ES-I3 (cell line): ENCODE measurements around the gene ERI3.

Source experiments
- H3K36me3 ChIP-seq: 2 replicates; pipeline ENCODE4 v1.6.1; 2013; ENCODE audit warnings: mild to moderate bottlenecking, low read length, control low read depth, moderate library complexity; ENCODE audit not compliant: insufficient read depth
- H3K4me1 ChIP-seq: 2 replicates; pipeline ENCODE4 v1.6.1; 2013; ENCODE audit warnings: mild to moderate bottlenecking, control low read depth, low read length; ENCODE audit not compliant: insufficient read depth
- H3K9ac ChIP-seq: 2 replicates; pipeline ENCODE4 v1.6.1; 2013; ENCODE audit warnings: low read depth, mild to moderate bottlenecking, low read length, moderate library complexity
- H3K9me3 ChIP-seq: 2 replicates; pipeline ENCODE4 v1.6.1; 2013; ENCODE audit warnings: mild to moderate bottlenecking, low read length, moderate library complexity; ENCODE audit not compliant: control insufficient read depth, insufficient read depth

The ERI3 gene

GRCh38 chr1:44261171-44261817 lies 93.8 kb downstream of the ERI3 start:
- H3K36me3 ChIP-seq, result no peaks in the 10 kb centered on the region; the same call in 1 of the 2 replicates
- no peak overlapping the region for H3K9ac ChIP-seq
- no peaks in the 10 kb centered on the region for H3K9me3 ChIP-seq
- peaks cover 23% of the 10 kb centered on the region for H3K4me1 ChIP-seq

DNA sequence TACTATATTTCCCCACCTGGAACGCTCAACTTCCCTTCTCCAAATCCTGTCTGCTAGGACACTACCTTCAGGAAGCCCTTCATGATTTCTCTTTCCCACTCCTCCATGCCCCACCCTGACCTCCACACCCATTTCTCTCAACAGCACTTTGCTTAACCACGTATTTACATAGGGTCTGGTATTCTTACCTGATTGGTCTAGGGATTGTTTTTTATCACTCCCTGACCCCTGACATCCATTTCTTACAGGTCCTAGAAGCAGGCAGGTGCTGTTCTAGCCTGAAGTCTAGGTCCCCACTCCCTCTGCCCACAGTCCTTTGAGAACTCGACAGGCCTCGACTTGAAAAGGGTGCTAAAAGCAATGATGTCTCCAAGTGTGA lies 94.3 kb downstream of the ERI3 start:
- Histone ChIP-seq H3K9me3 (no peaks in the 10 kb centered on the region), H3K9ac (no peak overlapping the region), H3K4me1 (peaks cover 23% of the 10 kb centered on the region), H3K36me3 (no peaks in the 10 kb centered on the region; the same call in 1 of the 2 replicates)

GRCh38 chr1:44259090-44259489 lies 96.0 kb downstream of the ERI3 start:
- Histone ChIP-seq H3K36me3 (no peaks in the 10 kb centered on the region; the same call in 1 of the 2 replicates), H3K4me1 (peaks cover 23% of the 10 kb centered on the region), H3K9me3 (no peaks in the 10 kb centered on the region), H3K9ac (no peak overlapping the region)

- H3K36me3 ChIP-seq, result no peaks in the 10 kb centered on the region; the same call in 1 of the 2 replicates
- no peaks in the 10 kb centered on the region for H3K9me3 ChIP-seq
- no peak overlapping the region for H3K9ac ChIP-seq
Measured at GRCh38 chr1:44256762-44257554, 98.1 kb downstream of the ERI3 start.

DNA sequence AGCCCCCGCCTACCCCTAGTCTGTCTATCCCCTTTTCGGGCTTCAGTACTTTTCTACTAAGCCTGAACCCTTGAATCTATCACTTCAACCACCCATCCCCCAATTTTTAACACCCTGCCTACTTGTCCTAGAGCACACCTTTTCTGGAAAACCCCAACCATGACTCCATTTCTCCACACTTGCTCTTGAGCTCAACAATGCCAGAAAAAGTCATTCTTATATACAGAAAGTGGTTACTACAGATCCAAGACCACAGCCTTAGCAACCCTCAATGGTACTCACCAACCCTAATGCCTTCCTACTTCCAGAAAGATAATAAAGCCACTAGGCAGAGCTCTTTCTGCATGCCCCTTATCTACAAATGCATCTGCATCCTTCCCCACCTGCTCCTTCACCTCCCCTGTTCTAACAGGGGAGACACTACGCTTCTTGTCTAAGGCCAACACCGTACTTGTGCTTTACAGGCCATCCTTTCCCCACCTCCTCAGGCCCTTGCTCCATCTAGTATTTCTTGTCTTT lies 100.6 kb downstream of the ERI3 start:
- no peaks in the 10 kb centered on the region for H3K9me3 ChIP-seq
- H3K36me3 ChIP-seq, result no peaks in the 10 kb centered on the region
- no peaks in the 10 kb centered on the region for H3K4me1 ChIP-seq
- no peak overlapping the region for H3K9ac ChIP-seq

More at GRCh38 chr1:44256762-44257554, 98.1 kb downstream of the ERI3 start:
- peaks cover 16% of the 10 kb centered on the region for H3K4me1 ChIP-seq

DNA sequence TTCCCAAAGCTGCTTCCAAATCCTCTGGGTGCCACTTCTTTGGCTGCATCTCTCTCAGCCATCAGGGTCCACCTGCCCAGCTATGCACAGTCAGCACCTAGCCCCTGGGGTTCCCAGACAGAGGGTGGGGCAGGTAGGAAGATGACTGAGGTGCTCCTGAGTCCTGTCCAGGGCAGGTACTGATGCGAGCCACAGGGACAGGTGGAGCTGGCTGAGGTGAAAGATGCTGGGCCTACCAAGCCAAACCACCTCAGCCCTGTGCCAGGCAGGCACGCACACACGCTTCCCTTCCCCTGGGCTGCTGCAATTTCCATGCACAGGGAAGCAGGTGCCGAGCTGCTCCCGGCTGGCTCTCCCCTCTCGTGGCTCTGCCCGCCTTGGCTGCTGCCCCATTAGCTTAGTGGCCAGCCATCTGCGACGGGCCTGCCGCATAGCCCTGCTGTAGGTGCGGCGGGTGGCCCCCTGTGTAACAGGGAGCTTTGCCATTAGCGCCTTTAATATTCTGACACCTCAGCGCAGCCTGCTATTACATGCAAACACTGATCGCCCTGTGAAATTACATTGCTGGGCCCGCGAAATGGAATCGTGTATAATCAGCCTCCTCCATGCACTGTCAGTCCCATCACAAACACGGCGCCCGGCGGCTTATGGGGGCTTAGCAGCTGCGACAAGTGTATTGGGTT lies 102.9 kb downstream of the ERI3 start:
- Histone ChIP-seq H3K4me1 (no peaks in the 10 kb centered on the region), H3K9me3 (no peaks in the 10 kb centered on the region), H3K36me3 (no peaks in the 10 kb centered on the region), H3K9ac (no peak overlapping the region)

GRCh38 chr1:44251486-44251885 lies 103.6 kb downstream of the ERI3 start:
- Histone ChIP-seq H3K9me3 (no peaks in the 10 kb centered on the region), H3K36me3 (no peaks in the 10 kb centered on the region), H3K4me1 (no peaks in the 10 kb centered on the region), H3K9ac (no peak overlapping the region)

GRCh38 chr1:44250068-44250781 lies 104.8 kb downstream of the ERI3 start:
- Histone ChIP-seq H3K4me1 (no peaks in the 10 kb centered on the region), H3K9ac (no peak overlapping the region), H3K36me3 (no peaks in the 10 kb centered on the region), H3K9me3 (no peaks in the 10 kb centered on the region)

GRCh38 chr1:44249543-44249942 lies 105.5 kb downstream of the ERI3 start:
- Histone ChIP-seq H3K9ac (no peak overlapping the region), H3K4me1 (no peaks in the 10 kb centered on the region), H3K9me3 (no peaks in the 10 kb centered on the region), H3K36me3 (no peaks in the 10 kb centered on the region)

DNA sequence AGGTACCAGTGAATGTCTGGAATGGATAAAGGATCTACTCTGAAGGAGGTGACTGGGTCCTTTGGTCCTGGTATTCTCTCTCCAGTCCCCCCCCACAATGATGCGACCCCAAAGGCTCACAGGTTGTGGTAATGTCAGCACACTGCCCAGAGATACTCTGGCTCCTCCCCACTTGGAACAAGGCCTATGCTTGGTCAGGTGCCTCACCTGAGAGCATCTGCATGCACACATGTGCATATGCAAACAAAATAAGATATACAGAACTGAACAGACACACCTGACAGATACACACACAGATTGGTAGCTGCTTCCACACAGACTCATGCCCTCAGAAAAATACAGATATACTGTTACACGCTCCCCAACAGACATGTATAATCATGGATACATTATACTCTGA lies 108.3 kb downstream of the ERI3 start:
- Histone ChIP-seq H3K9ac (no peak overlapping the region), H3K4me1 (no peaks in the 10 kb centered on the region; the same call in 1 of the 2 replicates), H3K36me3 (no peaks in the 10 kb centered on the region), H3K9me3 (no peaks in the 10 kb centered on the region)

GRCh38 chr1:44244986-44245385 lies 110.1 kb downstream of the ERI3 start:
- H3K36me3 ChIP-seq, result no peaks in the 10 kb centered on the region
- H3K4me1 ChIP-seq, result peaks cover 4% of the 10 kb centered on the region
- H3K9me3 ChIP-seq, result no peaks in the 10 kb centered on the region
- no peak overlapping the region for H3K9ac ChIP-seq

DNA sequence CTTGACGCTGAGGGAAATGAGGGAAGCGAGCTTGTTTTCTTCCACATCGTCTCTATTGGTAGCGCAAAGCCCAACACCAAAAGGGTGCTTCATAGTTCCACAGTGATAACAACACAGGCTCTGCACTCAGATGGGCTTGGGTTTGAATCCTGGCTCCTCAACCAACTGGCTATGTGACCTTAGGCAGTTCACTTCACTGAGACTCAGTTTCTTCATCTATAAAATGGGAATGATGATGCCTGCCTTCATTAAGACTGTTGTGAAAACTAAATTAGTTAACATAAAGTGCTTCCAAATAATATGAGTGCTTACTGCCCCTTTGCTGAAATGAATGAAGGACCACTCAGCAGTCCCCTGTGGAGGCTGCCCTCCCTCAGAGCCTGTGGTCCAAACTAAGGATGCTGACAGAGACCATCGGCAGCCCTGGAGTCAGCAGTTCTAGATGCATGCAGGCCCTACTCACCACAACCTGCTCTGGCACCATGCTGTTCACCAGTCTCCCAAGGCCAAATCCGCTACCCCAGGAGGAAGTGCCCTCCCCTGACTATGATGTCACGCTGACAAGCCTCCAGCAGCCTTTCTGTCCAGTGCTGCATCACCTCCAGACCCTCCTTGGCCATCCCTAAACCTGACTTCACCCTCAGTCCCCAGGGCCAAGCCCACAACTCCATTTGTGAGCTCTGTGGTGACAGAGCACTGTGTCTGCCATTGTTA lies 111.1 kb downstream of the ERI3 start:
- Histone ChIP-seq H3K9me3 (no peaks in the 10 kb centered on the region), H3K4me1 (peaks cover 14% of the 10 kb centered on the region), H3K9ac (no peak overlapping the region), H3K36me3 (no peaks in the 10 kb centered on the region)

GRCh38 chr1:44242746-44243145 lies 112.3 kb downstream of the ERI3 start:
- Histone ChIP-seq H3K9ac (no peak overlapping the region), H3K4me1 (peaks cover 19% of the 10 kb centered on the region), H3K9me3 (no peaks in the 10 kb centered on the region), H3K36me3 (no peaks in the 10 kb centered on the region)
